ENCODE data around the gene COX4I1. TPM values are rescaled to one million over a fixed set of nuclear protein-coding genes. Genes with fewer than 3 reads are reported as not detected.

Gene COX4I1
- total RNA-seq, 2 experiments from 2014 or later: 461 to 486 TPM

DNA sequence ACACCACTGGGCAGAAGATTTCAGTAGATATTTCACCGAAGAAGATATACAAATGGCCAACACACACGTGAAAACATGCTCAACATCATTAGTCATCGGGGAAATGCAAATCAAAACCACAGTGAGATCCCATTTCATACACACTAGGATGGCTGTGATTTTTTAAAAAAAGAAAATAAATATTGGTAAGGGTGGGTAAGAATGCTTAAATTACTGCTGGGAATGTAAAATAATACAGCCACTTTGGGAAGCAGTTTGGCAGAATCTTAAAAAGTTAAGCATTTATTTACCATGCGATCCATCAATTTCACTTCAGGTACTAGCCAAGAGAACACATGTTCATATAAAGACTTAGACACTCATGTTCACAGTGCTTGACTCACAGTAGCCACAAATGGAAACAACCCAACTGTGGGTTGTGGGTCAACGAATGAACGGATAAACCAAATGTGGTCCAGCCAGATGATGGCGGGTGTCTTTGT is 42.1 kb upstream of the COX4I1 start:
- no peaks in the 10 kb centered on the region for H3K9me3 Mint-ChIP-seq
- ChIA-PET CTCF (no interaction called here), POLR2A (no interaction called here)
- H3K27ac Mint-ChIP-seq: no peak overlapping the region
- H3K4me3 Mint-ChIP-seq: no peak overlapping the region
- no peak for DNase-seq
- no peaks in the 10 kb centered on the region for H3K36me3 Mint-ChIP-seq (ENCODE audit: low read depth)
- H3K27me3 Mint-ChIP-seq: peaks cover 33% of the 10 kb centered on the region
- peaks cover 11% of the 10 kb centered on the region for H3K4me1 Mint-ChIP-seq

DNA sequence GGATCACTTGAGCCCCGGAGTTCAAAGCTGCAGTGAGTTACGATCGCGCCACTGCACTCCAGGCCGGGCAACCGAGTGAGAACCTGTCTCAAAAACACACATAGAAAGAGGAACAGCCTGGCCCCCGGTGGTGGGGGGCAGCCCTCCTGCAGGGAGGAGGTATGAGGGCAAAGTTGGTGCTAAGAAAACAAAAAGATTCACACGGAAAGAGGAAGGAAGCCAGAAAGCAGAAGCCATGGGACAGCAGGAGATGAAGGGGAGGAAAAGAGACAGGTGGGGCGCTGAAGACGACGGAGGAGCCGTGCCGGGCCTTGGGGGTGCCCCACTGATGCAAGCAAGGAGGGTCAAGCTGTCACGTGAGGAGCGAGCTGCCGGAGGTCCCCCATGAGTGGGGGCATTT is 40.4 kb upstream of the COX4I1 start:
- Mint-ChIP-seq H3K4me1 (peaks cover 11% of the 10 kb centered on the region), H3K27me3 (peaks cover 27% of the 10 kb centered on the region), H3K9me3 (no peaks in the 10 kb centered on the region), H3K4me3 (no peak overlapping the region), H3K36me3 (ENCODE audit: low read depth) (no peaks in the 10 kb centered on the region), H3K27ac (no peak overlapping the region)
- no peak for DNase-seq
- CTCF ChIA-PET: no interaction called here
- POLR2A ChIA-PET: no interaction called here

DNA sequence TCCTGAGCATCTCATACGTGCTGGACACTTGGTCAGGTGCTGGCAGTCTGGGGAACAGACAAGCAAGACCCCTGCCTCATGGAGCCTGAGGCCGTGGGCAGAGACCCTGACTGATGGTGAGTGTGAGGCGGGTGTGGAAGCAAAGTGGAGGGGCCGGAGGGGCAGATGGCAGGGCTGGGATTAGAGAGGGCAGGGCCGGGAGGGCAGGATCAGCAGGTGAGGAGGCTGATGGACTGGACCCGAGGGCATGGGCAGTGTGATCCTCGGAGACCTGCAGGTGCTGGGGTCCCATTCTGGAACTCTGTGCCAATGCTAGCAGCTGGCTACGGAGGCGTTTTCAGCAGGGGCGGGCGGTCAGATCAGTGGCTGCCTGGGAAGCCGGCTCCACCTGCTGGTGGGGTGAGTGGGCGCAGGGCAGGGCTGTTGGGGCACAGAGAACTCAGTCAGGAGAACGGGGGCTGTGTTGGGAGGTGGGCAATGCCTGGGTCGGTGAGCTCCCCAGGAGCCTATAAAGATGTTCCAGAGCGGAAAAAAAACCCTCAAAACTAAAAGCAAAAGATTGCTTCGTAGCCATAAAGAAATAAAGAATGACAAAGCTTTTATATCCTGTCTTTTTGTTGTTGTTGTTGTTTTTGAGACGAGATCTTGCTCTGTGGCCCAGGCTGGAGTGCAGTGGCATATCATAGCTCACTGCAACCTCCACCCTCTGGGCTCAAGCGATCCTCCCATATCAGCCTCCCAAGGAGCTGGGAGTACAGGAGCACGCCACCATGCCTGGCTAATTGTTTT is 39.7 kb upstream of the COX4I1 start:
- Mint-ChIP-seq H3K4me3 (no peak overlapping the region), H3K4me1 (peaks cover 11% of the 10 kb centered on the region), H3K36me3 (ENCODE audit: low read depth) (no peaks in the 10 kb centered on the region), H3K27ac (no peak overlapping the region), H3K9me3 (no peaks in the 10 kb centered on the region), H3K27me3 (peaks cover 27% of the 10 kb centered on the region)
- ChIA-PET CTCF (no interaction called here), POLR2A (no interaction called here)
- peak; percentile 22 for DNase-seq

DNA sequence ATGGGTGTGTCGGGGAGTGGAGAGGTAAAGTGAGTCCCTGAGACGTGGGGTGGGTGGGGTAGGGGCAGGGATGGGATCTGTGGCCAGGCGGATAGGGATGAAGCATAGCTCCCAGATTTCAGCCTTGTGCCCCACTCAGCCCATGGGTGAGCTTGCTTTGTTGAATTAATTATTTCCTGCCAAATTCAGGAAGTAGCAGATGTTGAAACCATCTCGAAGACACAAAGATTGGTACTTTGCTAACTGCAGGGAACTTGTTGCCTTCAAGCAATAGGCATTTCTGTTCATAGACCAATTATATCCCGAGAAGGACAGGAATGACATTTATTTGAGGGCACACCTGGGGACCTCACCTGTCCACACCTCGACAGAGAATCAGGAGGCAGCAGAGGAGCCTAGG is 37.6 kb upstream of the COX4I1 start:
- H3K27ac Mint-ChIP-seq: no peak overlapping the region
- POLR2A ChIA-PET: no interaction called here
- no peak for DNase-seq
- H3K4me3 Mint-ChIP-seq: no peak overlapping the region
- peaks cover 27% of the 10 kb centered on the region for H3K27me3 Mint-ChIP-seq
- H3K9me3 Mint-ChIP-seq: no peaks in the 10 kb centered on the region
- H3K36me3 Mint-ChIP-seq (ENCODE audit: low read depth): no peaks in the 10 kb centered on the region
- H3K4me1 Mint-ChIP-seq: peaks cover 11% of the 10 kb centered on the region
- CTCF ChIA-PET: no interaction called here

DNA sequence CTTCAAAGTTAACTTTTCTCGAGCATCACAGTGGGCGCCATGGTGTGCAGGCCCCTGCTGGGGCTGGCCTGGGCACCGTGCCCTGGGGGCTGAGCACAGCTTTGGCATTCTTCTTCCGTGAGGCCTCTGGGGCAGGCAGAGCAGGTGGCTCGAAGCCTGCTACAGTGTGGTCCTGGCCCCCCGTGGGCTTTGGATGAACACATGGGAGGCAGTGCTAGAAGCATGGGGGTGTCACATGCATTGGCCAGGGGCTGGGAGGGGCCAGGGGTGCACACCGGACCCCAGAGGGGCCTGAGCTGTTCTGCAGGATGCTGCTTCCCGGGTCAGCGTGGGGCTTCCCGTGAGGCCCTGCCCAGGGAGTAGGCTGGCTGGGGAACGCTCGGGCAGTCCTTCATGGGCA is 36.5 kb upstream of the COX4I1 start:
- Mint-ChIP-seq H3K9me3 (no peaks in the 10 kb centered on the region), H3K36me3 (ENCODE audit: low read depth) (no peaks in the 10 kb centered on the region), H3K27ac (no peak overlapping the region), H3K4me3 (no peak overlapping the region), H3K27me3 (peaks cover 22% of the 10 kb centered on the region), H3K4me1 (peaks cover 7% of the 10 kb centered on the region)
- DNase-seq: no peak
- CTCF ChIA-PET: no interaction called here
- POLR2A ChIA-PET: no interaction called here

DNA sequence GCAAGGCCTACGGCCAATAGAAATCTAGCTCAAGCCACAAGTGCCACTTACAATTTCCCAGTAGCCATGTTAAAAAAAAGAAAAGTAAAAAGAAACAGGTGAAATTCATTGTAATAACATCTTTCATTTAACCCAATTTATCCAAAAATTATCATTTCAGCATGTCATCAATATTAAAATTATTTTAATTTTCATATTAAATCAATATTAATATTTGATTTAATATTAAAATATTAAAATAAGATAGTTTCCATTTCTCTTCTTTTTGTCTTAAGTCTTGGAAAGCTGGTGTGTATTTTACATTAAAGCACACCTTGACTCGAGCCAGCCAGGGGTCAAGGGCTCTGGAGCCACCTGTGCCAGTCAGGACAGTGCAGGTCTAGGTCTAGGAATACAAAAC is 35.9 kb upstream of the COX4I1 start:
- H3K4me3 Mint-ChIP-seq: no peak overlapping the region
- H3K27me3 Mint-ChIP-seq: peaks cover 18% of the 10 kb centered on the region
- no peak for DNase-seq
- H3K27ac Mint-ChIP-seq: no peak overlapping the region
- H3K4me1 Mint-ChIP-seq: peaks cover 7% of the 10 kb centered on the region
- CTCF ChIA-PET: no interaction called here
- H3K9me3 Mint-ChIP-seq: no peaks in the 10 kb centered on the region
- POLR2A ChIA-PET: no interaction called here
- no peaks in the 10 kb centered on the region for H3K36me3 Mint-ChIP-seq (ENCODE audit: low read depth)

DNA sequence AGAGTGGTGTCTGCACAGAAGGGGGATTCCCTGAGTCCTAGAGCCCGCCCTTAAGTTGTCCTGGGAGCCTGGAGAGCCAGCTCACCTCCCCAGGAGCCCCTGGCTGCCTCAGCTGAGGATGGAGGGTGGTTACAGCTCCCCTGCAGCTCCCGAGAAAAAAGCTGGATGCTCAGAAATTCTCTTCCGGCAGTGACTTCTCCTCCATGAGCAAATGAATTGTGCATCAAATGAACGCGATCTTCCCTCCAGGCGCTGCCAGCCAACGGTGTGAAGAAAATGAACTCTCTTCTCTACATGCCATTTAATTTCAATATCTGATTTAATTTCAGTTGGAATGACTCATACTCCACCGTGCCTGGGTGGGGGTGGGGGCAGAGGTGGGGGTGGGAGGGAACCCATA is 34.3 kb upstream of the COX4I1 start:
- no peak for DNase-seq
- Mint-ChIP-seq H3K27ac (no peak overlapping the region), H3K36me3 (ENCODE audit: low read depth) (no peaks in the 10 kb centered on the region), H3K4me3 (no peak overlapping the region), H3K9me3 (no peaks in the 10 kb centered on the region), H3K27me3 (peaks cover 2% of the 10 kb centered on the region), H3K4me1 (no peaks in the 10 kb centered on the region)
- ChIA-PET CTCF (no interaction called here), POLR2A (no interaction called here)

DNA sequence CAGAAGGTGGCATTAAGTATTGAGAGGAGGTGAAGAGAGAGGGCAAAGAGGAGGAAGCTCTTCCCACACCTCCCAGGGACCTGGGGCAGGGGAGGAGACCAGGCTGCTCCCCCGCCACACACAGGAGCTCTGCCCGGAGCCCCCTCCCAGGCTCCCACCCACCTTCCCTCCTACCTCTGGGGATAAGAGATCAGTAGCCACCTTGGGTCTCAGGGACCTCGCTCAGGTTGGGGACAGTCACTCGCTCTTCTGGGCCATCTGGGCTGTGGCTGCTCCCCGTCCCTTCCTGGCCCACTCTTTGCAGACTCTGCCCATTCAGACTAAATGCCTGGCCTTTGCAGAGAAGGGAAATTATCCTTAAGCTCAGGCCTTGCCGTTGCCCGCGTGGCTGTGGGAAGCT is 33.7 kb upstream of the COX4I1 start:
- Mint-ChIP-seq H3K27me3 (no peaks in the 10 kb centered on the region), H3K4me3 (no peak overlapping the region), H3K4me1 (no peaks in the 10 kb centered on the region), H3K9me3 (no peaks in the 10 kb centered on the region), H3K27ac (no peak overlapping the region), H3K36me3 (ENCODE audit: low read depth) (no peaks in the 10 kb centered on the region)
- DNase-seq: no peak
- POLR2A ChIA-PET: no interaction called here
- CTCF ChIA-PET: no interaction called here

DNA sequence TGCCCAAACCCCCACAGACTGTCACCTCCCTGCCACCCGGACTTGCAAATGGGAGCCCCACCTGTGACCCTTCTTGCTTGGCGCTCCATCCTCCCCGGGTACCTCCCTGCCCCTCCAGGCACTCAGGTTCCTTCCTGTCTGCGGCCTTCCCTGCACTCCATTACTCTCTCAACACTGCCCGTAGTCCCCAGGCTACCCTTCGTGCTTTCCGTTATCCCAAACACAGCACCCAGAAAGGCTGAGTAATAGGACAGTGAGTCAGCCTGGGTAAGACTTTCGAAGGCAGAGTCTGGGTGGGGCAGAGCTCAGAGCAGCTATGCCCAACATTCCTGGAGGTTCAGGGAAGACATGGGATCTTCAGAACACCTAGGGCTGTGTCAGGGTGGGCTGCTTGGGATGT is 32.0 kb upstream of the COX4I1 start:
- no peaks in the 10 kb centered on the region for H3K4me1 Mint-ChIP-seq
- H3K27ac Mint-ChIP-seq: no peak overlapping the region
- no peak for DNase-seq
- no peaks in the 10 kb centered on the region for H3K36me3 Mint-ChIP-seq (ENCODE audit: low read depth)
- no peak overlapping the region for H3K4me3 Mint-ChIP-seq
- CTCF ChIA-PET: no interaction called here
- POLR2A ChIA-PET: no interaction called here
- H3K9me3 Mint-ChIP-seq: no peaks in the 10 kb centered on the region
- H3K27me3 Mint-ChIP-seq: no peaks in the 10 kb centered on the region

DNA sequence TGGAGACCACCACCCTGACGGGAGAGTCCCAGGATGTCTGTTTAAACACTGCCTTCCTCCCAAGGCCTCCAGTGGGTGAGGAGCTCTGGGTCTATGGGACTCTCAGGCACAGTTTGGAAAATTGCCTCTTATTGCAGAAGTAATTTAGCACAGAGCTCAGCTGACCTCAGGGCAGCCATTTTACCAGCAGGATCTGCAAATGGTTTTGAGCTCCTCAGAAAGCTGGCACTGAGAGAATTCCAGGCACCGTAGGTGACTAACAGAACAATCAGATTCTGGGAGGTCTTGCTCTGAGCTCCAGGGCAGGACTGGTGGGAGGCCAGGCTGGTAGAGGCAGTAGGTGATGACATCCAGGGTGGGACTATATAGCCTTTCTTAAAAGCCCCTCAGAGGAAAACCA is 31.3 kb upstream of the COX4I1 start:
- H3K9me3 Mint-ChIP-seq: no peaks in the 10 kb centered on the region
- H3K27ac Mint-ChIP-seq: no peak overlapping the region
- ChIA-PET CTCF (interaction anchor here (0.7 kb wide), 1 partner anchor 715 kb away, joined by 6 read pairs; no protein-coding TSS in a partner anchor), POLR2A (no interaction called here)
- no peaks in the 10 kb centered on the region for H3K4me1 Mint-ChIP-seq
- DNase-seq: no peak
- H3K36me3 Mint-ChIP-seq (ENCODE audit: low read depth): no peaks in the 10 kb centered on the region
- no peaks in the 10 kb centered on the region for H3K27me3 Mint-ChIP-seq
- no peak overlapping the region for H3K4me3 Mint-ChIP-seq

DNA sequence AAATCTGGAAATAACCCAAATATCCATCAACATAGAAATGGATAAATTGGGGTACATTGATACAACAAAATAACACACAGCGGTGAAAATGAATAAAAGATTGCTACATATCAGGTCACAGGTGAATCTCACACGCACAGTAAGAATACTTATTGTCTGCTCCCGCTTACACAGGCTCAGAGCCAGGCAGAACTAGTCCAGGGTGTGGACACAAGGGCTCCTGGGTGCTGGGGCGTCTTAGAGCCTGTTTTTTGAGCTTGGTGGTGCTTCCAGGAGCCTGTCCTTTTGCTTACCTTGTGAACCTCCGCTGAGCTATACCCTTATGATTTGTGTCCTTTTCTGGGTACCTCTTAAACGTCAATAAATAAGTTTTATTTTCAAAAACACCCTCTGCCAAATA is 28.8 kb upstream of the COX4I1 start:
- no peak overlapping the region for H3K27ac Mint-ChIP-seq
- H3K27me3 Mint-ChIP-seq: no peaks in the 10 kb centered on the region
- CTCF ChIA-PET: no interaction called here
- no peaks in the 10 kb centered on the region for H3K36me3 Mint-ChIP-seq (ENCODE audit: low read depth)
- no peaks in the 10 kb centered on the region for H3K9me3 Mint-ChIP-seq
- POLR2A ChIA-PET: no interaction called here
- no peaks in the 10 kb centered on the region for H3K4me1 Mint-ChIP-seq
- H3K4me3 Mint-ChIP-seq: no peak overlapping the region
- no peak for DNase-seq

DNA sequence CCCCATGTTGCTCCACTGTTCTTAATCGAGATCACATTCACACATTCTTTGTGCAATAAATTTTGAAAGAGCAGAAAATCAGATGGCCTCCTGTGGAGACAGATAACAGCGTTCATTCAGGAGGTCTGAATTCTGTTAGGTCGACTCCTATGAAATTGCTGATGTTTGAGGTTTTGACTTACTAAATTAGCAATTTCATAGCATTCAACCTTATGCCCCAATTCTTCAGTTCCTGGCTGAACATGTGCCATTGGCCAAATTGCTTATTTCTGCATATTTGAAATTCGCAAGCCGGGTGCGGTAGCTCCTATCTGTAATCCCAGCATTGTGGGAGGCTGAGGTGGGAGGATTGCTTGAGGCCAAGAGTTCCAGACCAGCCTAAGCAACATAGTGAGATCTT is 26.5 kb upstream of the COX4I1 start:
- H3K9me3 Mint-ChIP-seq: no peaks in the 10 kb centered on the region
- no peak for DNase-seq
- peaks cover 1% of the 10 kb centered on the region for H3K36me3 Mint-ChIP-seq (ENCODE audit: low read depth)
- H3K4me1 Mint-ChIP-seq: no peaks in the 10 kb centered on the region
- CTCF ChIA-PET: no interaction called here
- H3K27me3 Mint-ChIP-seq: no peaks in the 10 kb centered on the region
- H3K27ac Mint-ChIP-seq: no peak overlapping the region
- POLR2A ChIA-PET: no interaction called here
- no peak overlapping the region for H3K4me3 Mint-ChIP-seq

DNA sequence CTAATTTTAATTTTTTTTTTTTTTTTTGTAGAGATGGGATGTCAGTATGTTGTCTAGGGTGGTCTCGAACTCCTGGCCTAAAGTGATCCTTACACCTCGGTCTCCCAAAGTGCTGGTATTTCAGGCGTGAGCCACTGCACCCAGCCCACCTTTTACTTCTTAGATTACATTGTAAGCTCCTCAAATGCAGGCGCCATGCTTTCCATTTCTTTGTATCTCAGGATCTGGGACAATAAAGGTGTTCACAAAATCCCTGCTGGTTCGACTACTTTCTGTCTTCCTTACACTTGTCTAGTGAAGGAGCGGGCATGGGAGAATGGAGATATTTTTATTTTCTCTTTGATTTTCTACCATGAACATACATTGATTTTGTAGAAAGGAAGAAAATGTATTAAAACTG is 25.4 kb upstream of the COX4I1 start:
- H3K27me3 Mint-ChIP-seq: no peaks in the 10 kb centered on the region
- H3K9me3 Mint-ChIP-seq: no peaks in the 10 kb centered on the region
- H3K36me3 Mint-ChIP-seq (ENCODE audit: low read depth): peaks cover 1% of the 10 kb centered on the region
- POLR2A ChIA-PET: no interaction called here
- H3K4me1 Mint-ChIP-seq: no peaks in the 10 kb centered on the region
- no peak for DNase-seq
- CTCF ChIA-PET: no interaction called here
- H3K27ac Mint-ChIP-seq: no peak overlapping the region
- H3K4me3 Mint-ChIP-seq: no peak overlapping the region

DNA sequence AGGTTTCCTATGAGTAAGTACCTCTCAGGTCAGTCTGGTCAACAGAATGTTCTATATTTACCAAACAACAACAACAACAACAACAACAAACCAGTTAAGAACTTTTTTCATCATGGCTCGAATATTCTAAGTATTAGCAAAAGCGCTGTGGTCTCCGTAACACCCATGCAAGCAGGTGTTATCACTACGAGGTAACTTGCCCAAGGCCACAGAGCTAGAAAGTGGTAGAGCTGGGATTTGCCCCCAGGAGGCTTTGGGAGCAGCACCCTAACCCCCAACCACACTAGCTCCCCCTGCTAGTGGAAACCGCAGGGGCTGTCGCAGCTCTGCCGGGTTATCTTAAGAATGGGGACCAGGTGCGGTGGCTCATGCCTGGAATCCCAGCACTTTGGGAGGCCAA is 24.7 kb upstream of the COX4I1 start:
- ChIA-PET CTCF (interaction anchor here (1.3 kb wide), 1 partner anchor 97 kb away, joined by 3 read pairs; no protein-coding TSS in a partner anchor), POLR2A (no interaction called here)
- Mint-ChIP-seq H3K4me3 (no peak overlapping the region), H3K27ac (no peak overlapping the region), H3K36me3 (ENCODE audit: low read depth) (peaks cover 4% of the 10 kb centered on the region), H3K9me3 (no peaks in the 10 kb centered on the region), H3K27me3 (no peaks in the 10 kb centered on the region), H3K4me1 (no peaks in the 10 kb centered on the region)
- no peak for DNase-seq
